ENCODE measurements around the gene EFNA2.
"Not testable (repeated sequence)": the region's sequence is repeated elsewhere in the genome, so short reads cannot be mapped to it uniquely, and the experiment has no call there.

The EFNA2 gene

GRCh38 chr19:1300744-1301490 lies 15.2 kb downstream of the EFNA2 start:
- DNase-seq: no peak

GRCh38 chr19:1302533-1303239 lies 17.0 kb downstream of the EFNA2 start:
- DNase-seq: no peak

GRCh38 chr19:1304197-1304924 lies 18.7 kb downstream of the EFNA2 start:
- DNase-seq: no peak

- not testable (repeated sequence) for DNase-seq
Observed at GRCh38 chr19:1305354-1305753, 19.7 kb downstream of the EFNA2 start.

DNA sequence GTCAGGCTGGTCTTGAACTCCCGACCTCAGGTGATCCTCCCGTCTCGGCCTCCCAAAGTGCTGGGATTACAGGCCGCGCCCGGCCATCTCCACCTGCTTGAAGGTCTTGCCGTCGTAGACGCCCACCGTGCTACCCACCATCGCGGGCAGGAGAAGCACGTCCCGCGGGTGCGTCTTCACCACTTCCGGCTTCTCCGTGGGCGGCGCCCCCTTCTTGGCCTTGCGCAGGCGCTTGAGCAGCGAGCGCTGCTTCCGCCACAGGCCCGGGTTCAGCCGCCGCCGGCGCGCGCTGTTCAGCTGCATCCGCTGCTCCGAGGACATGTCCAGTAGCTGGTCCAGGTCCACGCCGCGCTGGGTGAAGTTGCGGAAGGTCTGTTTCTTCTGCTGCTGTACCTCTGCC lies 21.6 kb downstream of the EFNA2 start:
- no peak for DNase-seq

DNA sequence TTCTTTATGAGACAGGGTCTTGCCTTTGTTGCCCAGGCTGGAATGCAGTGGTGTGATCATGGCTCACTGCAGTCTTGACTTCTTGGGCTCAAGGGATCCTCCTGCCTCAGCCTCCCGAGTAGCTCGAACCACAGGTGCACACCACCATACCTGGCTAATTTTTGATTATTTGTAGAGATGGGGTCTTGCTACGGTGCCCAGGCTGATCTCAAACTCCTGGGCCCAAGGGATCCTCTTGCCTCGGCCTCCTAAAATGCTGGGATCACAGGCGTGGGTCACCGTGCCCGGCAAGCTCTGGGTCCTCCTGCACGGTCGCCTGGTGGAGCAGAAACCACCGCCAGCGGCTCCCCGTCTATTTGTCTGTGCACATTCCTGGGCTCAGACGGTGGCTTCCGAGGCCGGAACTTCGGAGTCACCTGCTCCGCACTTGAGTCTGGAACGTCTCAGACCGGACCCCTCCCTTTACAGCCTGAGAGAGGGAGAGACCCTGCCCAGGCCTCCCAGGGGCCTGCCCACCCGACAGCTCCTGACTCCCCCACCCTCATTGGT lies 22.2 kb downstream of the EFNA2 start:
- DNase-seq: no peak

GRCh38 chr19:1308718-1309117 lies 23.0 kb downstream of the EFNA2 start:
- DNase-seq: no peak

GRCh38 chr19:1309977-1310852 lies 24.5 kb downstream of the EFNA2 start:
- DNase-seq: no peak

- no peak for DNase-seq
Observed at GRCh38 chr19:1310853-1311180, 25.1 kb downstream of the EFNA2 start.

GRCh38 chr19:1311543-1312091 lies 25.9 kb downstream of the EFNA2 start:
- DNase-seq: no peak

GRCh38 chr19:1312767-1313694 lies 27.4 kb downstream of the EFNA2 start:
- DNase-seq: no peak

DNA sequence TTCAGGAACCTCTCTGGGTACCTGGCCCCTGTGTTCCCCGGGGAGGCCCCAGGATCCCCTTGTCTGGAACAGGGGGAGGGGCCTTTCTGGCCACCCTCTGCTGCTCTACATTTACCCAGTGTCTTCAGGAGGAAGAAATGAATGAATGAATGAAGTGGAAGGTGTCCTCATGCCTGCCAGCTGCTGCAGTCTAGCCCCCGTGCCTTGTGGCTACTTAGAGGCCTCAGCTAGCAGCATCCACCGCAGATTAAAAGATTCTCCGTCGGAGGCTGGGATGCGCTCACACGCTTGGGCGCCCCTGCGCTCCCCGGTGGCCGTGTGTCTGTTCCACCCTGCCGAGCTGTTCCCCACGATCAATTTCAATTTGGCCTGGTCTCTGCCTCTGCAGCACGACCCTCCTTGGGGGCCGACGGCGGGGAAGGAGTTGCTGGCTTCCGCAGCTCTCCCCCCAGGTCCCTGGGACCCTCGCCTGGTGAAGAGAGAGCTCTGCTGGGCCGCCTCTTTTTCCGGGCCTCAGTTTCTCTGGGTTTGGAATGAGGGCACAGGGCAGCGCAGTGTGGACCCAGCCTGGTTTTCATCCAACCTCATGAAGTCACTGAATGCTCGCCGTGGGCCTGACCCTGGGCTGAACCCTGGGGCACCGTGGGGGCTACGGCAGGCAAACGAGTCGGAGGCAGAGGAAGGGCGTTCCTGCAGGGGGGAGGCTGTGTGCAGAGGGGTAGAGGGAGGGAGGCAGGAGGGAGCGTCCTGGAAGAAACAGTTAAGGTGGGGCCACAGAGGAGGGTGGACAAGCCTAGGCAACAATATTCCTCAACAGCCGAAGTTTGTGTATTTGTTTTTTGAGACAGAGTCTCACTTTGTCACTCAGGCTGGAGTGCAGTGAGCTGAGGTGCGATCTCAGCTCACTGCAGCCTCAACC lies 28.3 kb downstream of the EFNA2 start:
- no peak for DNase-seq

DNA sequence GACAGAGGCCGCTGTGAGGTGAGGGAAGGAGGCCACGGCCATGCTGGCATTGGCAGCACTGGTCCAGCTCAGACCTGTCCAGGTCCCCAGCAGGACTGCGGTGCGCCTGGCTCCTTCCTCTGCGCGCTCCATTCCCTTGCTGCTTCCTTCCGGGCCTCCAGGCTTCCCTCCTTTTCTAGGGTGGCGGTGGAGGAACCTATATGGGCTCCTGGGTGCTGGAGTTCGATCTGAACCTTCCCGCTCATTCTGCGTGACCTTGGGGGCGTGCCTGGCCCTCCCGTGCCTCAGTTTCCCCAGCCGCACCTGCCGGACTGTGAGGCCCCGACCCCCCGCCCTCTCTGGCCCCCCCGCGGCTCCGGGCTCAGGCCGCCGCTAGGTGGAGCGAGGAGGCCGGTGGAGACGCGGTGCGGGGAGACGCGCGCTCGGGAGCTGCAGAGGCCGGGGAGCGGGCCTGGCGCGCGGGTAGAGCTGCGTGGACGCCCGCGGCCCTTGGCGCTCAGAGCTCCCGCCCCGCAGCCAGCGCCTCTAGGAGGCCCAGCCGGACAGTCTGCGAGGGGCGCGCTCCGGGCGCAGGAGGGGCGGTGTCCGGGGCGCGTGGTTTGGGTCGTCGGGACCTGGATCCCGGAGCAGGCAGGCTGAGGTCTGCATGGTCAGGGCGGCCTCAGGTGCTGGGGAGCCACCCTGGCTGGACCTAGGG lies 29.9 kb downstream of the EFNA2 start:
- DNase-seq: no peak

- no peak for DNase-seq
Observed at GRCh38 chr19:1316466-1316865, 30.8 kb downstream of the EFNA2 start.

DNA sequence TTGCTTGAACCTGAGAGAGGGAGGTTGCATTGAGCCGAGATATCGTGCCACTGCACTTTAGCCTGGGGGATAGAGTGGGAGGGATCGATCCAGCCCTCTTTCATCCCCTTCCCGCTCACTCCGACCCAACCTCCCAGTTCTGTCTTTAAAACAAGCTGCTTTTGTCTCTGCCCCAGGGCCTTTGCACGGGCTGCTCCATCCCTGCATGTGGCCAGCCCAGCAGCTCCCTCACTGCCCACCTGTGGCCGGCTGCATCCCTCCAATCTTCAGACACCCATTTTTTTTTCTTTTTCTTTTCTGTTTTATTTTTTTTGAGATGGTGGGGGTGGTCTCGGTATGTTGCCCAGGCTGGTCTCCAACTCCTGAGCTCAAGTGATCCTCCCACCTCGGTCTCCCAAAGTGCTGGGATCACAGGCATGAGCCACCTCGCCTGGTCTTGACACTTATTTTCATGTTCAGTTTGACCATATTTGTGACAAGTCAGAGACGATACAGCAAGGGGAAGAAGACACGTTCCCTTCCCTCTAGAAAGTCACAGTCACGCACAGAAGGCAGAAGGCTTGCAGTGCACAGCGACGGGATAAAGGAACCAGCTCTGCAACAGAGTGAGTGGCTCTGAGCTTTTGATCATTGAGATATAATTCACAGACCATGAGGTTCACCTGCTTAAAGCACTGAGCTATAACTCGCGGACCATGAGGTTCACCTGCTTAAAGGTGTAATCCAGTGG lies 31.8 kb downstream of the EFNA2 start:
- no peak for DNase-seq

- DNase-seq: no peak
Observed at GRCh38 chr19:1318678-1319471, 33.2 kb downstream of the EFNA2 start.

GRCh38 chr19:1320282-1320650 lies 34.6 kb downstream of the EFNA2 start:
- not testable (repeated sequence) for DNase-seq

DNA sequence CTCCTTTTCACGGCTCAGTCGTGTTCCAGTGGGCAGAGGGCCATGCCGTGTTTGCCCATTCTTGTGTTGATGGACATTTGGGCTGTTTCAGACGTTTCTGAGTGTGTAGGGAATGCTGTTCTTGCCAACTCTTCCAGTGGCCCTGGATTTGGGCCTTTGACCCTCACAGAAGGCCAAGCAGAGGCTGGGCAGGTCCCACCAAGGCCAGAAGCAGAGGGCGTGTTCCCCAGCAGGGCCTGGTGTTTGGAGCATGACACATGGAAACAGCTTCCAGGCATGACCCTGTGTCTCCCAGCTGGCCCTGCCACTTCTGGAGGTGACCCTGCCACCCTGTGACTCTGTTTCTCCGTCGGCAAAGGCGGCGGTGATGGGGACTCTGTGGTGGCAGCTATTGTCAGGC lies 35.9 kb downstream of the EFNA2 start:
- DNase-seq: no peak
